PFSK-1 (cell line): ENCODE results near the gene TPRA1.

ENCODE experiments used
- FOXP2 ChIP-seq: optimal IDR thresholded peaks from 2 replicates; pipeline ENCODE3; 2011; ENCODE audit warnings: borderline replicate concordance, control low read depth, inconsistent platforms; ENCODE audit not compliant: insufficient read depth; ENCODE audit errors: extremely low read length, extremely low read depth
- POLR2AphosphoS5 ChIP-seq: IDR thresholded peaks from 2 replicates; pipeline ENCODE4 v1.6.1; 2012; ENCODE audit warnings: low read depth, mild to moderate bottlenecking, control low read depth, low read length, moderate library complexity
- SIN3A ChIP-seq: IDR thresholded peaks from 2 replicates; pipeline ENCODE4 v1.6.1; 2012; ENCODE audit warnings: mild to moderate bottlenecking, low read length, moderate library complexity, borderline replicate concordance; ENCODE audit not compliant: insufficient read depth
- TAF1 ChIP-seq: IDR thresholded peaks from 2 replicates; pipeline ENCODE4 v1.6.1; 2012; ENCODE audit warnings: low read length, control low read depth, borderline replicate concordance; ENCODE audit not compliant: insufficient read depth
- TF ChIP-seq, protein P1 (sequence below), 2 experiments: IDR thresholded peaks; 2 replicates each; pipeline versions ENCODE4 v1.6.1 to v1.8.0; 2011 to 2012; ENCODE audit warnings: low read depth in 2 of 2, low read length in 2 of 2, control low read depth in 1 of 2, inconsistent platforms in 1 of 2, mild to moderate bottlenecking in 1 of 2, moderate library complexity in 1 of 2; ENCODE audit not compliant: insufficient read depth in 1 of 2

The TPRA1 gene

DNA sequence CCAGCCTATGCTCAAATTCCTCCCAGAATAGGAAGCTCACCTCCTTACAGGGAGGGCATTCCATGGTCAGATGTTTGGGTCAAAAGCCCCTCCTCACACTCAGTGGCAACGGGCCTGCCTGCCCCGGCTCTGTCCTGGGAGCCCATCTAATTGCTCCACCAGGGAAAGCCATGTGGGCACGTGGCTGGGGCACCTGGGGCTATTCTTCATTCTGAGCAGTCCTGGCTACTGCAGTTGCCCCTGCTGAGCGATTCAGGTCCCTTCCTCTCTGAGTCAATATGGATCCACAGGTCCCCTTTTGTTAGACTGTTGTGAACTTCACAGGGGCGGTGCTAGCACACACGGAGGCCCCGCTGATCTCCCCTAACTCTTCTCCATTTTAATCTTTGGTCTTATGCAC is 39.4 kb downstream of the TPRA1 start:
- TF ChIP-seq POLR2AphosphoS5 (no peak), SIN3A (no peak)
- TF ChIP-seq, protein P1, sequence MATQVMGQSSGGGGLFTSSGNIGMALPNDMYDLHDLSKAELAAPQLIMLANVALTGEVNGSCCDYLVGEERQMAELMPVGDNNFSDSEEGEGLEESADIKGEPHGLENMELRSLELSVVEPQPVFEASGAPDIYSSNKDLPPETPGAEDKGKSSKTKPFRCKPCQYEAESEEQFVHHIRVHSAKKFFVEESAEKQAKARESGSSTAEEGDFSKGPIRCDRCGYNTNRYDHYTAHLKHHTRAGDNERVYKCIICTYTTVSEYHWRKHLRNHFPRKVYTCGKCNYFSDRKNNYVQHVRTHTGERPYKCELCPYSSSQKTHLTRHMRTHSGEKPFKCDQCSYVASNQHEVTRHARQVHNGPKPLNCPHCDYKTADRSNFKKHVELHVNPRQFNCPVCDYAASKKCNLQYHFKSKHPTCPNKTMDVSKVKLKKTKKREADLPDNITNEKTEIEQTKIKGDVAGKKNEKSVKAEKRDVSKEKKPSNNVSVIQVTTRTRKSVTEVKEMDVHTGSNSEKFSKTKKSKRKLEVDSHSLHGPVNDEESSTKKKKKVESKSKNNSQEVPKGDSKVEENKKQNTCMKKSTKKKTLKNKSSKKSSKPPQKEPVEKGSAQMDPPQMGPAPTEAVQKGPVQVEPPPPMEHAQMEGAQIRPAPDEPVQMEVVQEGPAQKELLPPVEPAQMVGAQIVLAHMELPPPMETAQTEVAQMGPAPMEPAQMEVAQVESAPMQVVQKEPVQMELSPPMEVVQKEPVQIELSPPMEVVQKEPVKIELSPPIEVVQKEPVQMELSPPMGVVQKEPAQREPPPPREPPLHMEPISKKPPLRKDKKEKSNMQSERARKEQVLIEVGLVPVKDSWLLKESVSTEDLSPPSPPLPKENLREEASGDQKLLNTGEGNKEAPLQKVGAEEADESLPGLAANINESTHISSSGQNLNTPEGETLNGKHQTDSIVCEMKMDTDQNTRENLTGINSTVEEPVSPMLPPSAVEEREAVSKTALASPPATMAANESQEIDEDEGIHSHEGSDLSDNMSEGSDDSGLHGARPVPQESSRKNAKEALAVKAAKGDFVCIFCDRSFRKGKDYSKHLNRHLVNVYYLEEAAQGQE (IDR thresholded peaks at IDR 0.05; ENCODE audit: insufficient read depth in 1 of 2, low read depth in 2 of 2, low read length in 2 of 2): no peak

GRCh38 chr3:127550468-127551157 is 39.9 kb downstream of the TPRA1 start:
- no peak for TF ChIP-seq POLR2AphosphoS5

DNA sequence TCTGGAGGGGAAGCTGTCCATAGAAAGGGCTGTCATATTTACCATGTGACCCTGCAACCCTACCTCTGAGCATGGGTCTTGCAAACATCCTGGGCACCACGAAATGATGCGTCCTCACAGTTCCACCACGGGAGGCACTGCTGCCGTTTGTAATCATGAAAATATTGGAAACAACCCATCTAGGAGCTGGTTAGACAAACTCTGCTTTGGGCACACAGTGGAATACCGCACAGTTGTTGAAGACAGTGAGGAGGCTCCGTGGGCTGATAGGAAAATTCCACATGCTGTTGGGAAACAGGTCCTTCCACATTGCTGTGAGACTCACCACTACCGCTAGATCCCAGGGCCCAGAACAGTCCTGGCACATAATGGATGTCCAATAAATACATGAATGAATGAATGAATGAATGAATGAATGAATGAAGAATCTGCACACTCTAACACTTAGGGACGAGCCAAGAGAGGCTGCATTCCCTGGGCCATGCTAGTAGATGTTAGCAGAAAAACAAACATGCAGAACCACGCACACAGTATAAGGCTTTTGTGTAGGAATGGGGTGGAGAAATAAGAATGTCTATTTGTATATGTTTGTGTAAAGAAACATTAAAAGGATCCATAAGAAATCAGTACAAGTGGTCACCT is 40.6 kb downstream of the TPRA1 start:
- TF ChIP-seq, protein P1 (IDR thresholded peaks at IDR 0.05; ENCODE audit: insufficient read depth in 1 of 2, low read depth in 2 of 2, low read length in 2 of 2): no peak
- TF ChIP-seq SIN3A: no peak
- TF ChIP-seq POLR2AphosphoS5: no peak
- no peak for TF ChIP-seq TAF1
- TF ChIP-seq FOXP2: no peak

DNA sequence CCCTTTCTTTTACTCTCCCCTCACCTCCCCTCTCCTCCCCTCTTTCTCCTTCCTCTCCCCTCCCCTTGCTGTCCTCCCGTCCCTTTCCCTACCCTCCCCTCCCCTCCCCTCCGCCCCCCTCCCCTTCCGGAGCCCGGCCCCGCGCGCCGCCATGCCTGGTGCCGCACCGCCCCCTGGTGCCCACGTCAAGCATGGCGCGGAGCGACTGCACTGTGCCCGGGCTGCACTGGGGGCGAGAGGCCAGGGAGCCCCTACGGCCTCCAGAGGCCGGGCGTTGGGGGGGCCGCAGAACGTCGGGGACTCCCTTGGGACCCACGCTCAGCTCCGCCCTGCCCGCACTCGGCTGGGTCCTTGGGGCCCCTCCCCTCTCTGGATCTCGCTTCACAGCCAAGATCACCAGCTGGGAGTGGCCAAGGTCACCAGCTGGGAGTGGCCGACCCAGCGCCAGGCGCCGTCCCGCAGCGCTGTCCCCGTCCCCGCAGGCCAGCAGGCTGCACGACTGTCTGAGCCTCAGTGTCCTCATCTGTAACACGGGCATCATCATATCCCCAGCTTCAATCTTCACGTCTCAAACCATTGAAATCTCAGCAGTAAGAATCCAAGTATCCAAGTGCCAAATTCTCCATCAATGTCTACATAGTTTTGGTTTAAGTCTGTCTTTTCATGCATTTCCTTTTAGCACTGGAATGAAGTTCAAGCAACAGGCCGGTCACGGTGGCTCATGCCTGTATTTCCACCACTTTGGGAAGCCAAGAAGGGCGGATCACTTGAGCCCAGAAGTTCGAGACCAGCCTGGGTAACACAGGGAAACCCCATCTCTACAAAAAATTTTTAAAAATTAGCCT is 42.5 kb downstream of the TPRA1 start:
- TF ChIP-seq TAF1 (no peak), FOXP2 (peak; percentile 37), SIN3A (no peak), POLR2AphosphoS5 (no peak)

GRCh38 chr3:127546970-127547733 is 43.4 kb downstream of the TPRA1 start:
- TF ChIP-seq TAF1: no peak
- TF ChIP-seq, protein P1 (IDR thresholded peaks at IDR 0.05; ENCODE audit: insufficient read depth in 1 of 2, low read depth in 2 of 2, low read length in 2 of 2): no peak
- no peak for TF ChIP-seq POLR2AphosphoS5
- no peak for TF ChIP-seq FOXP2

DNA sequence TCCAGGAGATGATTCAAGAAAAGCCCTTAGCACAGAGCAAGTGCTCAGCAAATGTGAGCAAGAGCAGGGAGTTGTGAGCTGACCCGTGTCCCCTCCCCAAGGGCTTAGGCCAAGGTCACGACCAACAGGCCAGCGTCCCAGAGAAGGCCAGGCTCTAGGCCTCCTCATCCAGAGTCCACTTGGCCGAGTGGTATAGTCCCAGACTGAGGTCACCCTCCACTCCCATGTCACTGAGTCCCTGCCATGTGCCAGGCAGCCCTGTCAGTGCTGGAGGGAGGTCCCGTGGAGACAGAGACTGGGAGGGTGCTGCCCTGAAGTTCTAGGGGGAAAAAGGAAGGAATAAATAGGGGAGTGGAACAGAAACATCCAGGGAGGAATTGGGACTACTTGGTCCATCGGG is 44.0 kb downstream of the TPRA1 start:
- TF ChIP-seq TAF1 (no peak), POLR2AphosphoS5 (no peak), SIN3A (no peak), FOXP2 (no peak)
- TF ChIP-seq, protein P1 (IDR thresholded peaks at IDR 0.05; ENCODE audit: insufficient read depth in 1 of 2, low read depth in 2 of 2, low read length in 2 of 2): no peak
